CD4-positive, alpha-beta memory T cell (primary cell): ENCODE data around the gene TAF3. TPM values are rescaled to one million over a fixed set of nuclear protein-coding genes. Genes with fewer than 3 reads are reported as not detected.
A peak's percentile ranks its signal among the peaks of the same experiment; 100 is the strongest.
"Not testable (repeated sequence)": the region's sequence is repeated elsewhere in the genome, so short reads cannot be mapped to it uniquely, and the experiment has no call there.

Experiments used
- CTCF ChIA-PET: fragments of 350-600 bp; sonication (Branson Sonifier 250); formaldehyde crosslinking; loops from one replicate; lab custom pipeline; 2021; ENCODE audit warnings: inconsistent platforms; ENCODE audit not compliant: partially characterized antibody; lab: Charles Lee
- POLR2A ChIA-PET: fragments of 350-600 bp; sonication (Branson Sonifier 250); formaldehyde crosslinking; loops from one replicate; lab custom pipeline; 2021; ENCODE audit not compliant: partially characterized antibody; lab: Charles Lee
- DNase-seq, 5 donors: peaks; one replicate each; pipeline versions ENCODE4 v3.0.0 to v3.0.0-alpha.2; 2020 to 2022; ENCODE audit warnings: mixed read lengths in 1 of 5
- H3K27ac ChIP-seq: one replicate; pipeline ENCODE4 v1.7.0; 2013; ENCODE audit warnings: low read depth, low read length
- H3K27me3 ChIP-seq: 2 replicates; pipeline ENCODE4 v1.7.0; 2013; ENCODE audit warnings: mild to moderate bottlenecking, low read length, moderate library complexity; ENCODE audit not compliant: insufficient read depth
- H3K36me3 ChIP-seq: 2 replicates; pipeline ENCODE4 v1.7.0; 2013; ENCODE audit warnings: mild to moderate bottlenecking, low read length, moderate library complexity; ENCODE audit not compliant: insufficient read depth
- H3K4me1 ChIP-seq: 2 replicates; pipeline ENCODE4 v1.7.0; 2013; ENCODE audit warnings: mild to moderate bottlenecking, low read length, moderate library complexity; ENCODE audit not compliant: insufficient read depth
- H3K4me3 ChIP-seq, 2 donors: one replicate each; pipeline ENCODE4 v1.7.0; 2013; ENCODE audit warnings: low read length in 2 of 2, mild to moderate bottlenecking in 1 of 2
- H3K9me3 ChIP-seq, 2 donors: one replicate each; pipeline ENCODE4 v1.7.0; 2013; ENCODE audit warnings: low read length in 2 of 2, control low read depth in 1 of 2; ENCODE audit not compliant: control insufficient read depth in 1 of 2
- H3K27ac Mint-ChIP-seq, 7 donors: one replicate each; pipeline ENCODE4 v1.8.0; 2020 to 2021; ENCODE audit warnings: mixed read lengths in 7 of 7, mild to moderate bottlenecking in 6 of 7, inconsistent platforms in 3 of 7, moderate library complexity in 3 of 7
- H3K27me3 Mint-ChIP-seq, 2 donors: one replicate each; pipeline ENCODE4 v1.8.0; 2020 to 2021; ENCODE audit warnings: mixed read lengths in 2 of 2
- H3K36me3 Mint-ChIP-seq, 2 donors: one replicate each; pipeline ENCODE4 v1.8.0; 2020 to 2021; ENCODE audit warnings: mixed read lengths in 2 of 2, inconsistent platforms in 1 of 2, mild to moderate bottlenecking in 1 of 2
- H3K4me1 Mint-ChIP-seq, 4 donors: one replicate each; pipeline ENCODE4 v1.8.0; 2020 to 2021; ENCODE audit warnings: mixed read lengths in 4 of 4, mild to moderate bottlenecking in 1 of 4
- H3K4me3 Mint-ChIP-seq, 8 donors: one replicate each; pipeline ENCODE4 v1.8.0; 2020 to 2021; ENCODE audit warnings: mixed read lengths in 8 of 8, mild to moderate bottlenecking in 7 of 8, moderate library complexity in 6 of 8, inconsistent platforms in 3 of 8
- H3K9me3 Mint-ChIP-seq, 8 donors: one replicate each; pipeline ENCODE4 v1.8.0; 2020 to 2021; ENCODE audit warnings: mixed read lengths in 8 of 8, mild to moderate bottlenecking in 5 of 8, inconsistent platforms in 3 of 8, moderate library complexity in 1 of 8
- intact Hi-C: fragments of 100-400 bp; cut with micrococcal nuclease; formaldehyde crosslinking; loops from one replicate; pipeline ENCODE4 v1.15.1; 2023
- polyA plus RNA-seq, 2 donors: library from polyadenylated mRNA; unstranded; fragments of 300-500 nt; fragmentation: Illumina TruSeq; gene quantifications; one replicate each; pipeline ENCODE4 v1.2.3, GENCODE V29; 2021
- total RNA-seq, 2 experiments: library from RNA; stranded (reverse); gene quantifications; one replicate each; pipeline ENCODE4 v1.2.3, GENCODE V29; 2021

TAF3 gene
- total and polyA plus RNA-seq, 4 experiments from 2014 or later = 3.0 to 21.8 (median 18.5) TPM

DNA sequence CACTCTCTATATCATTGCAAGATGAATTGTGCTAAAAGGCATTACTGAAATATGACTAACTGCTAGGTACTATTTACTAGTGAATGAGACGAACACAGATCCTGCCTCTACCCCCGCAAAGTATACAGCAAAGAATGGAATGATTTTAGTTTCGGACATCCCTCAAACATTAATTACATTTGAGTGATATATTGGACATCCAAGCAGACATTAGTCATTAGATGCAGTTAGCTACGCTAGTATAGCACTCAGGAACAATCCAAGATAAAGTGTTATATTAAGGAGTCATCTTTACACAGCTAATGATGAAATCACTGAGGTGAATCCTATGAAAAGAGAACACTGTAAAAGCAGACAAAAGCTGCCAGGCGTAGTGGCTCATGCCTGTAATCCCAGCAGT, 7.3 kb upstream of the TAF3 start:
- no peak overlapping the region for H3K27ac ChIP-seq
- no peak for DNase-seq
- H3K36me3 ChIP-seq = peaks cover 9% of the 10 kb centered on the region
- no peaks in the 10 kb centered on the region for H3K4me1 Mint-ChIP-seq
- CTCF ChIA-PET = no interaction called here
- peak overlapping the region in 2 of 7 donors; percentile 9 to 52 for H3K27ac Mint-ChIP-seq
- peaks cover 3 to 6% of the 10 kb centered on the region in 2 donors for H3K27me3 Mint-ChIP-seq
- no peaks in the 10 kb centered on the region for H3K27me3 ChIP-seq
- no peaks in the 10 kb centered on the region for H3K4me1 ChIP-seq
- H3K9me3 ChIP-seq = no peaks in the 10 kb centered on the region
- intact Hi-C loops = no loop called here
- H3K4me3 ChIP-seq = no peak overlapping the region
- POLR2A ChIA-PET = interaction anchor here (2.5 kb wide), 1 partner anchor 23 kb away, joined by 11 read pairs; the partner anchor contains the start of genes ATP5F1C and KIN
- no peak overlapping the region for H3K4me3 Mint-ChIP-seq
- H3K9me3 Mint-ChIP-seq = no peaks in the 10 kb centered on the region
- peaks cover 9 to 10% of the 10 kb centered on the region in 2 donors for H3K36me3 Mint-ChIP-seq

- POLR2A ChIA-PET = interaction anchor here (2.5 kb wide), 1 partner anchor 24 kb away, joined by 11 read pairs; the partner anchor contains the start of genes ATP5F1C and KIN
- H3K36me3 Mint-ChIP-seq, H3K27me3 Mint-ChIP-seq, DNase-seq, H3K27me3 ChIP-seq, H3K36me3 ChIP-seq, intact Hi-C loops, H3K9me3 ChIP-seq, H3K4me1 ChIP-seq, H3K9me3 Mint-ChIP-seq, H3K4me1 Mint-ChIP-seq, H3K4me3 ChIP-seq, H3K4me3 Mint-ChIP-seq, H3K27ac ChIP-seq, CTCF ChIA-PET, H3K27ac Mint-ChIP-seq: not testable (repeated sequence)
These were observed 6.6 kb upstream of the TAF3 start for GRCh38 chr10:7811743-7812142.

DNA sequence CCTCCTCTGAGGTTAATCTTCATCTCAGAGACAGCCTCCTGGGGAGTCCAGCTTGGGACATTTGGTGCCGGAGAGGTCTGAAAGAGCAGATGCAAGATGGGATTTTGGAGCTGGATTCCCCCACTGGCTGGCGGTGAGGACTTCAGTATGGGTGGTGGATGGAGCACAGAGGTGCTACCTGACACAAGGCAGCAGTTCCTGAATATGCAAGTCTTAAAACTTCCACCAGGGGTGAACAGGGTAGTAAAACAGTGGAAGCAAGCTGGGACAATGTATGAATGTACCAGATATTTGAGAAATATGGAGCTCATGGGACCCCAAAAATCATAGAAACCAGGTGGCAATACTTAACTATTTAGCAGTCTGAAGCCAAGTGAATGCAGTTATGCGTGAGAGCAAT, 4.8 kb upstream of the TAF3 start:
- no peaks in the 10 kb centered on the region for H3K27me3 ChIP-seq
- Mint-ChIP-seq H3K4me3 (no peak overlapping the region), H3K27ac (no peak overlapping the region), H3K4me1 (peaks cover 7 to 15% (median 13%) of the 10 kb centered on the region in 4 donors), H3K9me3 (no peaks in the 10 kb centered on the region), H3K36me3 (peaks cover 0 to 6% of the 10 kb centered on the region in 2 donors), H3K27me3 (peaks cover 3 to 9% of the 10 kb centered on the region in 2 donors)
- H3K36me3 ChIP-seq = no peaks in the 10 kb centered on the region
- POLR2A ChIA-PET = interaction anchor here (0.9 to 1.2 kb wide), 2 partner anchors 9 to 25 kb away, joined by 3 to 4 read pairs; partner anchors contain the start of genes ATP5F1C and KIN
- intact Hi-C loops = no loop called here
- H3K4me1 ChIP-seq = peaks cover 9% of the 10 kb centered on the region
- no peak overlapping the region for H3K27ac ChIP-seq
- CTCF ChIA-PET = interaction anchor here (0.9 kb wide), 1 partner anchor 26 kb away, joined by 3 read pairs; the partner anchor contains the start of genes ATP5F1C and KIN
- H3K9me3 ChIP-seq = no peaks in the 10 kb centered on the region
- no peak for DNase-seq
- no peak overlapping the region for H3K4me3 ChIP-seq

DNA sequence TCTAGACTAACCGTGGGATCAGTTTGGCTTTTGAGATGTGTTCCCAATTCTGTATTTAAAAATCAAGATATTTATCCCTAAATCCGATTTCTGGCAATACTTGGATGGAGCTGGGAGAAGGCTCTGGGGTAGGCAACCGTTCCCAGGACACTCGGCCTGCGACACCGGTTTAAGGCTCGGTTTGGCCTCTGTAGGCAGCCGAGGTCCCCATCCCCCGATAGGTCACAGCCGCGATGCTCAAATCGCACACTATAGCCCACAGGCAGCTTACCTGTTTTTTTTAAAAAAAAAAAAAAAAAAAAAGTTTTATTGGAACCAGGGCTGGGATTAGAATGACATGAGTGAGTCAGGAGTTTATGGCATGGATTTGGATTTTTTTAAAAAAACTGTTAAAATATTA, 729 bp upstream of the TAF3 start:
- Mint-ChIP-seq H3K4me1 (peaks cover 24 to 51% (median 38%) of the 10 kb centered on the region in 4 donors), H3K9me3 (no peaks in the 10 kb centered on the region), H3K4me3 (peak overlapping the region; percentile 92 to 99 (median 97)), H3K27ac (peak overlapping the region; percentile 53 to 96 (median 91)), H3K36me3 (peaks cover 0 to 25% of the 10 kb centered on the region in 2 donors), H3K27me3 (peaks cover 3 to 10% of the 10 kb centered on the region in 2 donors)
- Histone ChIP-seq H3K36me3 (no peaks in the 10 kb centered on the region), H3K9me3 (no peaks in the 10 kb centered on the region), H3K27ac (peak overlapping the region; percentile 59), H3K27me3 (no peaks in the 10 kb centered on the region), H3K4me1 (peaks cover 24% of the 10 kb centered on the region), H3K4me3 (peak overlapping the region; percentile 76 to 79)
- POLR2A ChIA-PET = interaction anchor here (0.6 to 3.5 kb wide), 9 partner anchors 9 to 1279 kb away, joined by 3 to 102 read pairs (median 4); partner anchors contain the start of genes ATP5F1C and KIN
- intact Hi-C loops = no loop called here
- CTCF ChIA-PET = interaction anchor here (1.4 to 2.9 kb wide), 3 partner anchors 9 to 61 kb away, joined by 4 to 9 read pairs (median 8); partner anchors contain the start of genes ATP5F1C and KIN
- no peak for DNase-seq

- ChIA-PET CTCF (interaction anchor here (0.9 to 2.9 kb wide), 4 partner anchors 9 to 61 kb away, joined by 3 to 9 read pairs (median 6); partner anchors contain the start of genes ATP5F1C and KIN), POLR2A (interaction anchor here (0.7 to 3.5 kb wide), 9 partner anchors 9 to 1279 kb away, joined by 3 to 102 read pairs (median 4); partner anchors contain the start of genes ATP5F1C and KIN)
- H3K9me3 ChIP-seq = no peaks in the 10 kb centered on the region
- peak overlapping the region; percentile 76 to 79 for H3K4me3 ChIP-seq
- peaks cover 24% of the 10 kb centered on the region for H3K4me1 ChIP-seq
- peaks cover 24 to 51% (median 38%) of the 10 kb centered on the region in 4 donors for H3K4me1 Mint-ChIP-seq
- no peaks in the 10 kb centered on the region for H3K36me3 ChIP-seq
- no peaks in the 10 kb centered on the region for H3K9me3 Mint-ChIP-seq
- peak overlapping the region; percentile 86 to 96 (median 91) for H3K27ac Mint-ChIP-seq
- H3K4me3 Mint-ChIP-seq = peak overlapping the region; percentile 92 to 99 (median 97)
- DNase-seq = no peak
- H3K27me3 ChIP-seq = no peaks in the 10 kb centered on the region
- intact Hi-C loops = loop anchor here (1.0 kb wide), 1 partner anchor 30 kb away; the partner anchor contains the start of gene ATP5F1C
- peak overlapping the region; percentile 59 for H3K27ac ChIP-seq
- H3K36me3 Mint-ChIP-seq = peaks cover 0 to 25% of the 10 kb centered on the region in 2 donors
- peaks cover 3 to 10% of the 10 kb centered on the region in 2 donors for H3K27me3 Mint-ChIP-seq
These were observed 366 bp upstream of the TAF3 start for GRCh38 chr10:7817984-7818294.

- Histone ChIP-seq H3K36me3 (no peaks in the 10 kb centered on the region), H3K9me3 (no peaks in the 10 kb centered on the region), H3K27ac (peak overlapping the region; percentile 59), H3K4me1 (peaks cover 24% of the 10 kb centered on the region), H3K27me3 (no peaks in the 10 kb centered on the region), H3K4me3 (peak overlapping the region; percentile 76 to 83)
- Mint-ChIP-seq H3K27ac (peak overlapping the region; percentile 77 to 96 (median 91)), H3K4me1 (peaks cover 24 to 51% (median 38%) of the 10 kb centered on the region in 4 donors), H3K4me3 (peak overlapping the region; percentile 92 to 99 (median 97)), H3K9me3 (no peaks in the 10 kb centered on the region), H3K36me3 (peaks cover 0 to 28% of the 10 kb centered on the region in 2 donors), H3K27me3 (peaks cover 3 to 10% of the 10 kb centered on the region in 2 donors)
- peak in 3 of 5 donors; percentile 3 to 42 (median 4) for DNase-seq
- POLR2A ChIA-PET = interaction anchor here (0.7 to 3.5 kb wide), 6 partner anchors 8 to 327 kb away, joined by 3 to 102 read pairs (median 4); partner anchors contain the start of genes ATP5F1C and KIN
- intact Hi-C loops = no loop called here
- CTCF ChIA-PET = interaction anchor here (1.3 to 2.9 kb wide), 2 partner anchors 10 to 63 kb away, joined by 4 to 8 read pairs; no protein-coding TSS in a partner anchor
These were observed 786 bp downstream of the TAF3 start for GRCh38 chr10:7819121-7819460.

- H3K4me1 Mint-ChIP-seq = peaks cover 29 to 56% (median 42%) of the 10 kb centered on the region in 4 donors
- Histone ChIP-seq H3K27ac (no peak overlapping the region), H3K36me3 (peaks cover 17% of the 10 kb centered on the region), H3K4me3 (no peak overlapping the region), H3K27me3 (no peaks in the 10 kb centered on the region), H3K4me1 (peaks cover 21% of the 10 kb centered on the region), H3K9me3 (no peaks in the 10 kb centered on the region)
- ChIA-PET CTCF (interaction anchor here (0.5 to 1.5 kb wide), 3 partner anchors 11 to 1479 kb away, joined by 3 to 4 read pairs (median 3); no protein-coding TSS in a partner anchor), POLR2A (no interaction called here)
- H3K4me3 Mint-ChIP-seq = no peak overlapping the region
- intact Hi-C loops = no loop called here
- H3K27me3 Mint-ChIP-seq = no peaks in the 10 kb centered on the region
- peaks cover 33 to 53% of the 10 kb centered on the region in 2 donors for H3K36me3 Mint-ChIP-seq
- H3K9me3 Mint-ChIP-seq = no peaks in the 10 kb centered on the region
- DNase-seq = no peak
- H3K27ac Mint-ChIP-seq = peak overlapping the region in 1 of 7 donors; percentile 18
These were observed 5.9 kb downstream of the TAF3 start for GRCh38 chr10:7824251-7824650.
